Breast epithelium (tissue), 4 donors: ENCODE data around the gene LRCOL1. TPM values are rescaled to one million over a fixed set of nuclear protein-coding genes. Genes with fewer than 3 reads are reported as not detected.

ENCODE experiments used
- DNase-seq, 2 donors: peaks; one replicate each; pipeline ENCODE4 v3.0.0-alpha.2; 2019; ENCODE audit warnings: low spot score in 2 of 2
- H3K27ac ChIP-seq, 2 donors: fragments of 200-600 bp; sonication (generic) in 1 of 2; one replicate each; pipeline ENCODE4 v1.5.1; 2016 to 2019; ENCODE audit warnings: mild to moderate bottlenecking in 1 of 2
- H3K27me3 ChIP-seq, 2 donors: fragments of 200-600 bp; sonication (generic) in 1 of 2; one replicate each; pipeline versions ENCODE4 v1.5.1 to v1.6.0; 2017 to 2019; ENCODE audit warnings: control low read depth in 1 of 2, mild to moderate bottlenecking in 1 of 2
- H3K36me3 ChIP-seq: fragments of 200-600 bp; one replicate; pipeline ENCODE4 v1.5.1; 2019
- H3K4me1 ChIP-seq, 2 donors: fragments of 200-600 bp; sonication (generic); one replicate each; pipeline ENCODE4 v1.5.1; 2016 to 2019; ENCODE audit warnings: control low read depth in 1 of 2
- H3K4me3 ChIP-seq, 3 donors: fragments of 200-600 bp; sonication (generic); 1 replicate in 2 of 3; 2 replicates in 1 of 3; pipeline ENCODE4 v1.5.1; 2016 to 2019; ENCODE audit warnings: mild to moderate bottlenecking in 3 of 3, moderate library complexity in 2 of 3
- H3K9me3 ChIP-seq, 2 donors: fragments of 200-600 bp; sonication (generic) in 1 of 2; one replicate each; pipeline ENCODE4 v1.5.1; 2016 to 2019; ENCODE audit warnings: control low read depth in 1 of 2
- POLR2A ChIP-seq: fragments of 450-650 bp; IDR thresholded peaks from one replicate; pipeline ENCODE4 v1.6.1; 2016; ENCODE audit warnings: antibody characterized with exemption, mild to moderate bottlenecking, moderate library complexity
- POLR2AphosphoS5 ChIP-seq, 3 donors: sonication (generic); formaldehyde crosslinking; IDR thresholded peaks; one replicate each; pipeline ENCODE4 v1.6.1; 2017; ENCODE audit warnings: antibody characterized with exemption in 3 of 3
- intact Hi-C: fragments of 100-400 bp; cut with DNase I; formaldehyde crosslinking; loops from one replicate; pipeline ENCODE4 v1.15.1; 2023; ENCODE audit warnings: low total_unique reads
- total RNA-seq, 3 donors: library from RNA; depleted of rRNA; stranded (reverse); fragments of >200 nt; gene quantifications; one replicate each; pipeline ENCODE4 v1.1.0, GENCODE V29; 2016
- TF ChIP-seq, protein P1 (sequence below), 3 donors: fragments of 450-650 bp; IDR thresholded peaks; one replicate each; pipeline ENCODE4 v1.5.1; 2016 to 2017; ENCODE audit warnings: antibody characterized with exemption in 3 of 3, mild to moderate bottlenecking in 3 of 3, moderate library complexity in 3 of 3

LRCOL1 gene
- total RNA-seq, 3 donors from 2014 or later = 0.59 TPM; not detected in 2

DNA sequence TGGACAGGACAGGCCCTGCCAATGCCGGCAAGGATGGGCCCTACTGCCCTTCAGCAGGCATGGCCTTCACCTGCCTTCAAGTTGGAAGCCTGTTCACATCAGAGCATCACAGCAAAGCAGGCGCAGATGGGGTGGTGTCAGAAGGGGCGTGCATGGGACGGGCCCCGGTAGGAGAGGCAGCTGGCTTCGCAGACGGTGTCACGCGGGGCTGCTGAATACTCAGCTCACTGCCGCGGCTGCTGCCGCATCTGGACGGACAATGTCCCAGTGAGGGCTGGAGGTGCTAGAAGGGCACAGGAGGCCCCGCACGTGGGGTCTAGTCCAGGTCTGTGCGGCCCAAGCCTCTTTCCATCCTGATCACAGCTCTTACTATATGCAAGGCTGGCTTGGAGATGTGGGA, 42.1 kb downstream of the LRCOL1 start:
- intact Hi-C loops = no loop called here
- H3K4me1 ChIP-seq = no peaks in the 10 kb centered on the region
- TF ChIP-seq POLR2AphosphoS5 (IDR thresholded peaks at IDR 0.05) (no peak), POLR2A (no peak)
- TF ChIP-seq, protein P1, sequence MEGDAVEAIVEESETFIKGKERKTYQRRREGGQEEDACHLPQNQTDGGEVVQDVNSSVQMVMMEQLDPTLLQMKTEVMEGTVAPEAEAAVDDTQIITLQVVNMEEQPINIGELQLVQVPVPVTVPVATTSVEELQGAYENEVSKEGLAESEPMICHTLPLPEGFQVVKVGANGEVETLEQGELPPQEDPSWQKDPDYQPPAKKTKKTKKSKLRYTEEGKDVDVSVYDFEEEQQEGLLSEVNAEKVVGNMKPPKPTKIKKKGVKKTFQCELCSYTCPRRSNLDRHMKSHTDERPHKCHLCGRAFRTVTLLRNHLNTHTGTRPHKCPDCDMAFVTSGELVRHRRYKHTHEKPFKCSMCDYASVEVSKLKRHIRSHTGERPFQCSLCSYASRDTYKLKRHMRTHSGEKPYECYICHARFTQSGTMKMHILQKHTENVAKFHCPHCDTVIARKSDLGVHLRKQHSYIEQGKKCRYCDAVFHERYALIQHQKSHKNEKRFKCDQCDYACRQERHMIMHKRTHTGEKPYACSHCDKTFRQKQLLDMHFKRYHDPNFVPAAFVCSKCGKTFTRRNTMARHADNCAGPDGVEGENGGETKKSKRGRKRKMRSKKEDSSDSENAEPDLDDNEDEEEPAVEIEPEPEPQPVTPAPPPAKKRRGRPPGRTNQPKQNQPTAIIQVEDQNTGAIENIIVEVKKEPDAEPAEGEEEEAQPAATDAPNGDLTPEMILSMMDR (IDR thresholded peaks at IDR 0.05) = no peak
- H3K9me3 ChIP-seq = no peaks in the 10 kb centered on the region
- H3K27ac ChIP-seq = no peak overlapping the region
- no peak overlapping the region for H3K4me3 ChIP-seq
- DNase-seq = no peak
- H3K36me3 ChIP-seq = no peaks in the 10 kb centered on the region
- H3K27me3 ChIP-seq = no peaks in the 10 kb centered on the region

DNA sequence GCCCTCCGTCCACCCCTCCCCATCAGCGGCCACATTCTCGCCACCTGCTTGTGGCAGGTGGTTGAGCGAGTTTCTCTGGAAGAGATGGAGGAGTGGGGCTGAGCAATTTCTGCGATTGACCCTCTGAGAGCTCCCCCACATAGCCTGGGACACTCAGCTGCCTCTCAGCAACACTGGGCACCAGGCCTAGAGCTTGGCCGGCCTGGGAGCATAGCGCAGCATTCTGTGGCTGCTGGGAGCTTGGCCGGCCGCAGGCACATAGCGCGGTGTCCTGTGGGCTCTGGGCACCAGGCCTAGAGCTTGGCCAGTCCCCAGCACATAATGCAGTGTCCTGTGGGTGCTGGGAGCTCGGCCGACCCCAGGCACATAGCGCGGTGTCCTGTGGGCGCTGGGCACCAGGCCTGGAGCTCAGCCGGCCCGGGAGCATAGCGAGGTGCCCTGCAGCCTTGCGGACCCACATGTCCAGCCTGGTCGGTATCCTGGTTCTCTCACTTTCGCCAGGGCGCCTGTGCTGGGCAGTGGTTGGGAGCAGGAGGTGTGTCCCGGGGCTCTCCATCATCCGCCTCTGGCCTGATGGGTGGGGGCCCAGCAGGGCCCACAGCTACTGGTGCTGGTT, 43.8 kb downstream of the LRCOL1 start:
- H3K4me1 ChIP-seq = no peaks in the 10 kb centered on the region
- H3K27ac ChIP-seq = no peak overlapping the region
- no peak overlapping the region for H3K4me3 ChIP-seq
- no peaks in the 10 kb centered on the region for H3K36me3 ChIP-seq
- intact Hi-C loops = no loop called here
- TF ChIP-seq, protein P1 (IDR thresholded peaks at IDR 0.05) = no peak
- no peaks in the 10 kb centered on the region for H3K9me3 ChIP-seq
- no peaks in the 10 kb centered on the region for H3K27me3 ChIP-seq
- DNase-seq = no peak

DNA sequence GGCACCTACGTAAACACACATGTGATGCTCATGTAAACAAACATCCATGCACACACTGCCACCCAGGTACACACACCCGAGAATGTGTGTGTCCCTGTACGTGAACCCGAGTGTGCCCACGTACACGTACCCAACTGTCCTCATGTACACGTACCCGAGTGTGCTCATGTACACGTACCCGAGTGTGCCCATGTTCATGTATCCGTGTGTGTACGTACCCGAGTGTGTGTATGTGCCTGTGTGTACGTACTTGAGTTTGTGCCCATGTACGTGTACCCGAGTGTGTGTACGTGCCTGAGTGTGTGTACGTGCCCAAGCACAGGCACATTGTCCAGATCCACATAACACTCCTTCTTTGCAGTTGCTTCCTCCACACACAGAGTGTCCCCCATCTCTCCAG, 45.0 kb downstream of the LRCOL1 start:
- DNase-seq = no peak
- Histone ChIP-seq H3K27ac (no peak overlapping the region), H3K4me3 (no peak overlapping the region), H3K9me3 (no peaks in the 10 kb centered on the region), H3K27me3 (no peaks in the 10 kb centered on the region), H3K36me3 (no peaks in the 10 kb centered on the region), H3K4me1 (no peaks in the 10 kb centered on the region)
- intact Hi-C loops = no loop called here
- TF ChIP-seq, protein P1 (IDR thresholded peaks at IDR 0.05) = no peak
- TF ChIP-seq POLR2A (no peak), POLR2AphosphoS5 (IDR thresholded peaks at IDR 0.05) (no peak)

DNA sequence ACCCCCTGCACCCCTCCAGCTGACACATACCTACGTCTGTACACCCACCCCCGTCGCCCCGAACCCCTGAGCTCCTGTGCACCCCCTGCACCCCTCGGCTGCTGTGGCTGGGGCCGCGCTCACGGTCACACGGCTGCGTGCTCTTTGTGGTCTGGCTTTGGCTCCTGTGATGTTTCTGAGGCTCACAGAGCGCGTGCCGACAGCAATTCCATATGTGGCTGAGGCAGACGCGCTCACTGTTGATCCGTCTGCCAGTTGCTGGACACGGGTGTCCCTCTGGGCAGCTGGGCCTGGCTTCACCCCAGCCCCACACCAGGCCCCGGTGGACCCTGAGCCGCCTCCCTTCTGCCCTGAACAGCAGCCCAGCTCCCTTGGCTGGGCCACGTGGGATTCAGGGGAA, 46.5 kb downstream of the LRCOL1 start:
- Histone ChIP-seq H3K4me3 (no peak overlapping the region), H3K4me1 (no peaks in the 10 kb centered on the region), H3K27me3 (no peaks in the 10 kb centered on the region), H3K9me3 (no peaks in the 10 kb centered on the region), H3K36me3 (no peaks in the 10 kb centered on the region), H3K27ac (no peak overlapping the region)
- intact Hi-C loops = no loop called here
- DNase-seq = no peak
- TF ChIP-seq POLR2A (no peak), POLR2AphosphoS5 (IDR thresholded peaks at IDR 0.05) (no peak)
- TF ChIP-seq, protein P1 (IDR thresholded peaks at IDR 0.05) = no peak

DNA sequence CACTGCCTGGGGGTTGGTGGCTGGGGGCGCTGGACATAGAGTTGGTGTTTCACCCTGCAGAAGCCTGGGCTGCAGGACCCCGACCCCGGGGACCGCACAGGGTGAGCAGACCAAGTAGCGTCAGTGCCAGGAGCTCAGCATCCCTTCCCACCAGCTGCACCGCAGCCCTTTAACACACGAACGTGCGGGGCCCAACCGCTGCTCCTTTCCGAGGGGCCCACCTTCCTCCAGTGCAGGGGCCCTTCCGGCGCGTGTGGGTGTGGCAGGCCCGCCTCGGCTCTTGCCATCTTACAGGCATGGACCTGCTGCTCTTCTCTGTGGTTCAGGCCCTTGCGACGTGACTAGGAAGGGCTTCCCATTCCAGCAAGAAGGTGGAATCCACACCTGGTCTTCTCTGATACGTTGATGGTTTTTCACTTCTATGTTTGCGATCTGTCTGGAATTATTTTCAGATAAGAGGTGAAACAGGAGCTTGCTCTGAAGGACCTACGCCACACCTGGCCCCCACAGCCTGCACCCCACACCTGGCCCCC, 47.8 kb downstream of the LRCOL1 start:
- Histone ChIP-seq H3K4me1 (no peaks in the 10 kb centered on the region), H3K4me3 (no peak overlapping the region), H3K9me3 (no peaks in the 10 kb centered on the region), H3K27me3 (no peaks in the 10 kb centered on the region), H3K27ac (no peak overlapping the region), H3K36me3 (no peaks in the 10 kb centered on the region)
- TF ChIP-seq, protein P1 (IDR thresholded peaks at IDR 0.05) = no peak
- TF ChIP-seq POLR2A (no peak), POLR2AphosphoS5 (IDR thresholded peaks at IDR 0.05) (no peak)
- intact Hi-C loops = no loop called here
- no peak for DNase-seq
